Pericardium fibroblast (primary cell): ENCODE measurements around the gene FOXP3. TPM values are rescaled to one million over a fixed set of nuclear protein-coding genes. Genes with fewer than 3 reads are reported as not detected.

Source experiments
- total RNA-seq: library from RNA; depleted of rRNA; stranded (reverse); fragments of >200 nt; gene quantifications from 2 replicates; pipeline ENCODE4 v1.2.3, GENCODE V29; 2015

The FOXP3 gene, protein sequence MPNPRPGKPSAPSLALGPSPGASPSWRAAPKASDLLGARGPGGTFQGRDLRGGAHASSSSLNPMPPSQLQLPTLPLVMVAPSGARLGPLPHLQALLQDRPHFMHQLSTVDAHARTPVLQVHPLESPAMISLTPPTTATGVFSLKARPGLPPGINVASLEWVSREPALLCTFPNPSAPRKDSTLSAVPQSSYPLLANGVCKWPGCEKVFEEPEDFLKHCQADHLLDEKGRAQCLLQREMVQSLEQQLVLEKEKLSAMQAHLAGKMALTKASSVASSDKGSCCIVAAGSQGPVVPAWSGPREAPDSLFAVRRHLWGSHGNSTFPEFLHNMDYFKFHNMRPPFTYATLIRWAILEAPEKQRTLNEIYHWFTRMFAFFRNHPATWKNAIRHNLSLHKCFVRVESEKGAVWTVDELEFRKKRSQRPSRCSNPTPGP
- not detected in 2 replicates for total RNA-seq

GRCh38 chrX:49264460-49264859 is at the start of gene FOXP3:
Gene FOXP3 (minus strand): TSS chrX:49264710. CDS start chrX:49258505, 6,205 bp downstream.

DNA sequence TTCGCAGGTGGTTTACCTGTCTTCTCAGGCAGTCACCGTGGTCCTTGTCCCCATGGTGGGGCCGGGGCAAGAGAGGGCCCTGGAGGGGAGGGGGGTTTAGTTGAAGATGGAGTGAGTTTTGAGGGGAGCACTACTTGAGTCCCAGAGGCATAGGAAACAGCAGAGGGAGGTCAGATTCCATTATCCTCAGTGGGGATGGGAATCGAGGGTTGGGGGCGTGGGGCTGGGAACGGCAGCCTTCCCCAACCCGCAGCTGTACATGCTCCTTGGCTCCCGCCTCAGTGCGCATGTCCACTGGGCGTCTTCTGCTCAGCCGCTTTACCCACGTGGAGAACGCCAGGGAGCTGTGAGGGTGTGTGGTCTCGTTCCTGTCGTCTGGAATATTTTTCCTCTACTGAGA is 38.8 kb upstream of the FOXP3 start, which contains the start of gene GAGE10:
GAGE10 (plus strand) TSS at position 301 of the 400 bp plus-strand sequence. CDS start 1,214 bp downstream, outside the sequence.

DNA sequence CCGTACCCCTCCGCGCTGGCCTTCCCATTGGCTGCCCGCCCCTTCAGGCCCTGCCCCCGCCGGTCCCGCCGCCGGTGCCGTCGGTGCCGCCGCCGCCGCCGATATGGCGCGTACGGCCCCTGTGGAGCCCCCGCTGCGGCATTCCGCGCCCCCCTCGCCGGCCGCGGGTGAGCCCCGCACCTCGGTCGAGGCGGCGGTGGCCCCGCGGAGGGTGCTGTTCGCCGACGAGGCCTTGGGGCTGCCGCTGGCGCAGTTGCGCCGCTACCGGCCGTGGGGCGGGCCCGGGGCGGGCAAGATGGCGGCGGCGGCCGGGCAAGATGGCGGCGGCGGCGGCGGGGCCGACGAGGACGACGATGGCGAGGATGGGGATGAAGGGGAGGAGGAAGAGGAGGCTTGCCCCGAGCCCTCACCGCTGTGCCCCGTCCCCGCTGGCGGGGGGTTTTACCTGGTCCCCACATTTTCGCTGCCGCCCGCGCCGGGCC is 5.3 kb upstream of the FOXP3 start, which contains the start of gene PPP1R3F:
PPP1R3F (plus strand) TSS at position 27 of the 482 bp plus-strand sequence; CDS start at position 104, 77 bp downstream.

GRCh38 chrX:49233176-49233575 is 31.3 kb downstream of the FOXP3 start, which contains the start of gene CACNA1F:
Gene CACNA1F (minus strand): TSS chrX:49233340. CDS start chrX:49233309, 31 bp downstream.

Other genes starting within 250 kb of the FOXP3 start
- gene TFE3, start 221.4 kb downstream of the FOXP3 start, total RNA-seq, result 39.6 and 59.0 TPM in 2 replicates
- 1.1 and 1.5 TPM in 2 replicates for gene CCDC120, start 205.7 kb downstream of the FOXP3 start, total RNA-seq
- gene PRAF2, start 190.7 kb downstream of the FOXP3 start, total RNA-seq, result 38.2 and 38.6 TPM in 2 replicates
- gene WDR45, start 184.8 kb downstream of the FOXP3 start, total RNA-seq, result 54.2 and 77.4 TPM in 2 replicates
- 19.0 and 19.7 TPM in 2 replicates for gene GPKOW, start 141.0 kb downstream of the FOXP3 start, total RNA-seq
- gene MAGIX, start 102.0 kb downstream of the FOXP3 start, total RNA-seq, result 0.93 and 1.0 TPM in 2 replicates
- gene PLP2, start 92.8 kb downstream of the FOXP3 start, total RNA-seq, result 42.6 and 63.9 TPM in 2 replicates
- gene PRICKLE3, start 78.3 kb downstream of the FOXP3 start, total RNA-seq, result 7.1 and 15.0 TPM in 2 replicates
- 0.23 and 1.4 TPM in 2 replicates for gene SYP, start 64.5 kb downstream of the FOXP3 start, total RNA-seq
- gene CACNA1F, start 31.4 kb downstream of the FOXP3 start, total RNA-seq, result not detected in 2 replicates
- gene CCDC22, start 29.2 kb downstream of the FOXP3 start, total RNA-seq, result 13.0 and 13.7 TPM in 2 replicates
- 6.0 and 16.3 TPM in 2 replicates for gene PPP1R3F, start 5.1 kb upstream of the FOXP3 start, total RNA-seq
- not detected in 2 replicates for gene GAGE10, start 38.9 kb upstream of the FOXP3 start, total RNA-seq
- gene GAGE12J, start 57.3 kb upstream of the FOXP3 start, total RNA-seq, result not detected in 2 replicates
- gene GAGE13, start 66.9 kb upstream of the FOXP3 start, total RNA-seq, result not detected in 2 replicates